Lung (tissue), 12 donors: ENCODE data around the gene KCNAB2. TPM values are rescaled to one million over a fixed set of nuclear protein-coding genes. Genes with fewer than 3 reads are reported as not detected.

Experiments
- ATAC-seq: fragments of 200-7000 bp; cut with Tn5 transposase; one replicate; pipeline ENCODE4 v1.9.1; 2020; ENCODE audit warnings: moderate number of reproducible peaks; ENCODE audit not compliant: insufficient read depth, low FRiP score
- DNase-seq, 3 donors: peaks; one replicate each; pipeline ENCODE4 v3.0.0-alpha.2; 2013 to 2017
- H3K27ac ChIP-seq, 2 donors: one replicate each; pipeline ENCODE4 v1.5.1; 2013; ENCODE audit warnings: mild to moderate bottlenecking in 2 of 2, moderate library complexity in 2 of 2, control low read depth in 1 of 2, inconsistent platforms in 1 of 2, low read depth in 1 of 2, low read length in 1 of 2
- H3K27me3 ChIP-seq, 3 donors: one replicate each; pipeline ENCODE4 v1.5.1; 2013; ENCODE audit warnings: low read length in 2 of 3; ENCODE audit not compliant: control insufficient read depth in 3 of 3, insufficient read depth in 3 of 3
- H3K36me3 ChIP-seq, 4 donors: one replicate each; pipeline ENCODE4 v1.5.1; 2013; ENCODE audit warnings: low read length in 4 of 4, mild to moderate bottlenecking in 1 of 4, moderate library complexity in 1 of 4; ENCODE audit not compliant: control insufficient read depth in 4 of 4, insufficient read depth in 4 of 4
- H3K4me1 ChIP-seq, 5 donors: one replicate each; pipeline ENCODE4 v1.5.1; 2013; ENCODE audit warnings: low read length in 5 of 5, mild to moderate bottlenecking in 2 of 5, moderate library complexity in 1 of 5; ENCODE audit not compliant: control insufficient read depth in 5 of 5, insufficient read depth in 5 of 5
- H3K4me3 ChIP-seq: one replicate; pipeline ENCODE4 v1.5.1; 2013; ENCODE audit warnings: mild to moderate bottlenecking, control low read depth, moderate library complexity
- H3K9ac ChIP-seq, 2 donors: one replicate each; pipeline ENCODE4 v1.5.1; 2013; ENCODE audit warnings: low read length in 2 of 2, control low read depth in 1 of 2; ENCODE audit not compliant: insufficient read depth in 1 of 2
- H3K9me3 ChIP-seq, 4 donors: one replicate each; pipeline ENCODE4 v1.5.1; 2013; ENCODE audit warnings: low read length in 3 of 4, mild to moderate bottlenecking in 1 of 4, moderate library complexity in 1 of 4; ENCODE audit not compliant: control insufficient read depth in 4 of 4, insufficient read depth in 3 of 4
- WGBS, 2 donors: extraction: QIAGEN DNeasy Blood & Tissue Kit; methylation state at CpG; one replicate each; pipeline ENCODE4 v1.1.7; 2013; 5-methylcytosine and 5-hydroxymethylcytosine counted together
- polyA plus RNA-seq, 2 donors: library from polyadenylated mRNA; stranded (reverse); fragments of 200-250 nt; gene quantifications; one replicate each; pipeline ENCODE4 v1.2.1, GENCODE V29; 2013
- total RNA-seq, 2 donors: library from RNA; depleted of rRNA in 1 of 2; stranded (reverse); fragments of >200 nt in 1 of 2; gene quantifications; one replicate each; pipeline ENCODE4 v1.2.1, GENCODE V29; 2014 to 2021
- TF ChIP-seq, protein P1 (sequence below): IDR thresholded peaks from 2 replicates; pipeline ENCODE4 v1.5.1; 2012; ENCODE audit warnings: mild to moderate bottlenecking; ENCODE audit errors: control extremely low read depth, extremely low read depth
- donor health status: control.
- donor health status: control.
- donor health status: Bipolar disorder and iron deficiency.
- donor health status: healthy.
- donor health status: DM: yes; HTN: yes; CAD: no.

KCNAB2 gene
- total and polyA plus RNA-seq, 4 donors, result 13.7 to 86.4 (median 45.5) TPM

DNA sequence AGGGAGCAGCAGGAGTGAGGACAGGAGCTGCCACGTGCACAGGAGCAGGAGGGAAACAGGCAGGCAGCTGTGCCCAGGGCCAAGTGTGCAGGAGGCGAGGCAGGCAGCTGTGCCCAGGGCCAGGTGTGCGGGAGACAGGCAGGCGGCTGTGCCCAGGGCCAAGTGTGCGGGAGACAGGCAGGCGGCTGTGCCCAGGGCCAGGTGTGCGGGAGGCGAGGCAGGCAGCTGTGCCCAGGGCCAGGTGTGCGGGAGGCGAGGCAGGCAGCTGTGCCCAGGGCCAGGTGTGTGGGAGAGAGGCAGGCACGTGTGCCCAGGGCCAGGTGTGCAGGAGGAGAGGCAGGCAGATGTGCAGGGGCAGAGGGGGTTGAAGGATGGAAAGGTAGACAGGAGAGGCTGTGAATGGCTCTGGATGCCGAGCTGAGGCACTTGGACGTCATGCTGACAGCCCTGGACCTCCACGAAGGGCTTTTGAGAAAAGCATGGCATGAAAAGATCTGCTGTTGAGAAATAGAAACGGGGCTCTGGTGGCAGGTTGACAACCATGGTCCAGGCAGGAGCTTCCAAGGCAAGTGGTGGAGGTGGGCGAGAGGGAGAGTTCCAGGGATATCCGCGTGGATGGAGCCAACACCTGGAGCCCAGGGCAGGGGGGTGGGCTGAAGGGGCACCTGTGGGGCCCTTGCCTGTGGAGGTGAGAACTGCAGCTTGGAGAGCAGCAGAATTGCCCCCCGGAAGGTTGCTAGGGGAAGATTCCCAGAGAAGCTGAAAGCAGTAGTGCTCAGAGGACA, 34.3 kb upstream of the KCNAB2 start:
- 94 to 95% methylated on average over 17 to 19 of the region's 19 CpGs for WGBS, 2 donors

DNA sequence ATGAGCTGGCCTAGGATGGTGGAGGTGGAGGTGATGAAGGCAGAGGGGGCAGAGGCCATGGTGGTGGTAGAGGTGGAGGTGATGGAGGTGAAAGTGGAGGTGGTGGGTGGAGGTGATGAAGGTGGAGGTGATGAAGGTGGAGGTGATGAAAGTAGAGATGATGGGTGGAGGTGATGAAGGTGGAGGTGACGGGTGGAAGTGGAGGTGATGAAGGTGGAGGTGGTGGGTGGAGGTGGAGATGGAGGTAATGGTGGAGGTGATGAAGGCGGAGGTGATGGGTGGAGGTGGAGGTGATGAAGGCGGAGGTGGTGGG, 33.8 kb upstream of the KCNAB2 start:
- no peak for DNase-seq
- TF ChIP-seq, protein P1, sequence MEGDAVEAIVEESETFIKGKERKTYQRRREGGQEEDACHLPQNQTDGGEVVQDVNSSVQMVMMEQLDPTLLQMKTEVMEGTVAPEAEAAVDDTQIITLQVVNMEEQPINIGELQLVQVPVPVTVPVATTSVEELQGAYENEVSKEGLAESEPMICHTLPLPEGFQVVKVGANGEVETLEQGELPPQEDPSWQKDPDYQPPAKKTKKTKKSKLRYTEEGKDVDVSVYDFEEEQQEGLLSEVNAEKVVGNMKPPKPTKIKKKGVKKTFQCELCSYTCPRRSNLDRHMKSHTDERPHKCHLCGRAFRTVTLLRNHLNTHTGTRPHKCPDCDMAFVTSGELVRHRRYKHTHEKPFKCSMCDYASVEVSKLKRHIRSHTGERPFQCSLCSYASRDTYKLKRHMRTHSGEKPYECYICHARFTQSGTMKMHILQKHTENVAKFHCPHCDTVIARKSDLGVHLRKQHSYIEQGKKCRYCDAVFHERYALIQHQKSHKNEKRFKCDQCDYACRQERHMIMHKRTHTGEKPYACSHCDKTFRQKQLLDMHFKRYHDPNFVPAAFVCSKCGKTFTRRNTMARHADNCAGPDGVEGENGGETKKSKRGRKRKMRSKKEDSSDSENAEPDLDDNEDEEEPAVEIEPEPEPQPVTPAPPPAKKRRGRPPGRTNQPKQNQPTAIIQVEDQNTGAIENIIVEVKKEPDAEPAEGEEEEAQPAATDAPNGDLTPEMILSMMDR, result no peak
- Histone ChIP-seq H3K27me3 (peaks cover 0 to 12% (median 0%) of the 10 kb centered on the region in 3 donors), H3K9ac (no peak overlapping the region), H3K4me3 (no peak overlapping the region), H3K9me3 (no peaks in the 10 kb centered on the region), H3K4me1 (no peaks in the 10 kb centered on the region), H3K36me3 (no peaks in the 10 kb centered on the region), H3K27ac (no peak overlapping the region)
- 89 to 96% methylated on average over 3 of the region's 3 CpGs for WGBS, 2 donors
- ATAC-seq, result no peak

More for the DNA sequence above, 34.3 kb upstream of the KCNAB2 start:
- H3K4me1 ChIP-seq, result no peaks in the 10 kb centered on the region
- peaks cover 0 to 14% (median 0%) of the 10 kb centered on the region in 3 donors for H3K27me3 ChIP-seq
- H3K9me3 ChIP-seq, result no peaks in the 10 kb centered on the region
- H3K4me3 ChIP-seq, result no peak overlapping the region
- DNase-seq (no peak), ATAC-seq (no peak)
- TF ChIP-seq, protein P1, result no peak
- H3K36me3 ChIP-seq, result no peaks in the 10 kb centered on the region
- H3K9ac ChIP-seq, result no peak overlapping the region
- no peak overlapping the region for H3K27ac ChIP-seq

DNA sequence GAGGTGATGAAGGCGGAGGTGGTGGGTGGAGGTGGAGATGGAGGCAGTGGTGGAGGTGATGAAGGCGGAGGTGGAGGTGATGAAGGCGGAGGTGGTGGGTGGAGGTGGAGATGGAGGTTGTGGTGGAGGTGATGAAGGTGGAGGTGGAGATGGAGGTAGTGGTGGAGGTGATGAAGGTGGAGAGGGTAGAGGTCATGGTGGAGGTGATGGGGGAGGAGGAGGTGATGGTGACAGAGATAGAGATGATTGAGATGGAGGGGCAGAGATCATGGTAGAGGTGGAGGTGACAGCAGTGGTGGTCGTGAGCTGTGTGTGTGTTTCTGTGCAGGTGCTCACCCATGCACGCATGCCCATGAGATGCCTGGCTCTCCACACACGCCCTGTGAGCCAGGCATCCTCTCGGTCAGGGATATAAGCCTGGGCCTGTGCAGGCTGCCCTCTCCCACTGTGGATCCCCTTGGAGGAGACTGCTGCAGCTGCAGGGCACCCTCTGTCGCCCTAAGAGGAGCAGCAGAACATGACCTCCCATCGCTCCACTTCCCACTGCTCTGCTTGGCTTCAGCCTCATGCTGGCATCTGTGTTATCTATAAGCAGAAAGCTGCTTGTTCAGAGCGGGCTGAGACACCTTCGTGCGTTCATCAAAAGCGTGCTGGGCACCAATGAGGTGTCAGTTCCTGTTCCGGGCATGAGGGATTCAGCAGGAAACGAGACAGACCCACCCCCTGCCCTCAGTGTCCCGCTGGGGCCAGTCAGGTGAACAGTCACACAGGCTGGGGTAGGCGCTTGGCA, 33.0 kb upstream of the KCNAB2 start:
- Histone ChIP-seq H3K27me3 (peaks cover 0 to 5% (median 0%) of the 10 kb centered on the region in 3 donors), H3K9ac (no peak overlapping the region), H3K4me1 (no peaks in the 10 kb centered on the region), H3K27ac (no peak overlapping the region), H3K4me3 (no peak overlapping the region), H3K36me3 (no peaks in the 10 kb centered on the region), H3K9me3 (no peaks in the 10 kb centered on the region)
- no peak for DNase-seq
- no peak for ATAC-seq
- TF ChIP-seq, protein P1, result no peak
- 86 to 87% methylated on average over 17 of the region's 17 CpGs for WGBS, 2 donors
